Measurements from ENCODE around the gene RNF20.

RNF20 gene

DNA sequence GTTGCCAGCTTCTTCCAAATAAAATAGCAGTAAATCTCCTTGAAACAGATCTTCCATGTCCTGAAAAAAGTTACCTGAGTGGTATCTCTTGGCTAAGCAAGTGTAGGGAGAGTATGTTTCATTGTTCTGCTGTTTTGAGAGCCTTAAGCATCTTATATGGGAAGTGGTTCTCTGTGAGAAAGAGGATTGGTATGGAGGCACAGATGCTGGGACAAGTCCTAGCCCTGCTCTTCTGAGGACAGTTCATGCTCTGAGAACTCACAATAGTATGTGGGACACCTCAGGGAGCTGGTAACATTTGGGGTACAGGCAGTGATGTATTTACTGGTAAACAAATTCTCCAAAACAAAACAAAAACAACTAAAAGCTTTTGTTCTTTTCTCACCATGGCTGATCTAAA is 59.1 kb downstream of the RNF20 start:
- H3K27me3 Mint-ChIP-seq = no peaks in the 10 kb centered on the region
- H3K9me3 Mint-ChIP-seq = no peaks in the 10 kb centered on the region
- H3K4me3 Mint-ChIP-seq = no peak overlapping the region
- H3K4me1 Mint-ChIP-seq (ENCODE audit: low read depth) = no peaks in the 10 kb centered on the region
- H3K36me3 Mint-ChIP-seq (ENCODE audit: low read depth) = no peaks in the 10 kb centered on the region
- H3K27ac Mint-ChIP-seq = no peak overlapping the region

GRCh38 chr9:101593345-101593744 is 59.7 kb downstream of the RNF20 start:
- no peaks in the 10 kb centered on the region for H3K27me3 Mint-ChIP-seq

GRCh38 chr9:101594796-101595195 is 61.1 kb downstream of the RNF20 start, which contains the start of gene PPP3R2:
TSS of gene PPP3R2 (minus strand) at chr9:101594969. CDS start at chr9:101594921, 48 bp downstream.
- Mint-ChIP-seq H3K27me3 (no peaks in the 10 kb centered on the region), H3K4me3 (no peak within 1 kb of the TSS), H3K27ac (no peak within 1 kb of the TSS), H3K9me3 (no peaks in the 10 kb centered on the region), H3K4me1 (ENCODE audit: low read depth) (no peaks in the 10 kb centered on the region), H3K36me3 (ENCODE audit: low read depth) (no peaks in the 10 kb centered on the region)

More at GRCh38 chr9:101593345-101593744, 59.7 kb downstream of the RNF20 start:
- Mint-ChIP-seq H3K4me3 (no peak overlapping the region), H3K27ac (no peak overlapping the region), H3K36me3 (ENCODE audit: low read depth) (no peaks in the 10 kb centered on the region), H3K9me3 (no peaks in the 10 kb centered on the region), H3K4me1 (ENCODE audit: low read depth) (no peaks in the 10 kb centered on the region)

GRCh38 chr9:101601904-101602765 is 68.5 kb downstream of the RNF20 start:
- Mint-ChIP-seq H3K27me3 (peaks cover 5% of the 10 kb centered on the region), H3K4me1 (ENCODE audit: low read depth) (no peaks in the 10 kb centered on the region), H3K36me3 (ENCODE audit: low read depth) (no peaks in the 10 kb centered on the region), H3K27ac (no peak overlapping the region), H3K9me3 (no peaks in the 10 kb centered on the region), H3K4me3 (no peak overlapping the region)

GRCh38 chr9:101604296-101604695 is 70.6 kb downstream of the RNF20 start:
- no peak overlapping the region for H3K27ac Mint-ChIP-seq
- no peaks in the 10 kb centered on the region for H3K4me1 Mint-ChIP-seq (ENCODE audit: low read depth)
- peaks cover 5% of the 10 kb centered on the region for H3K27me3 Mint-ChIP-seq
- no peaks in the 10 kb centered on the region for H3K36me3 Mint-ChIP-seq (ENCODE audit: low read depth)
- H3K4me3 Mint-ChIP-seq = no peak overlapping the region
- no peaks in the 10 kb centered on the region for H3K9me3 Mint-ChIP-seq

GRCh38 chr9:101605547-101605946 is 71.9 kb downstream of the RNF20 start:
- no peaks in the 10 kb centered on the region for H3K9me3 Mint-ChIP-seq
- no peaks in the 10 kb centered on the region for H3K36me3 Mint-ChIP-seq (ENCODE audit: low read depth)
- H3K27ac Mint-ChIP-seq = no peak overlapping the region
- H3K4me1 Mint-ChIP-seq (ENCODE audit: low read depth) = no peaks in the 10 kb centered on the region
- H3K4me3 Mint-ChIP-seq = no peak overlapping the region
- H3K27me3 Mint-ChIP-seq = peaks cover 5% of the 10 kb centered on the region
